WI38 (cell line): ENCODE measurements around the gene CEP250.

Experiments
- H3K4me3 ChIP-seq: 2 replicates; pipeline ENCODE4 v1.5.1; 2011; ENCODE audit warnings: low read depth, mild to moderate bottlenecking, control low read depth, low read length
- TF ChIP-seq, protein P1 (sequence below): IDR thresholded peaks from 2 replicates; pipeline ENCODE4 v1.5.1; 2012; ENCODE audit warnings: low read depth, mild to moderate bottlenecking, control low read depth, low read length

Gene CEP250

DNA sequence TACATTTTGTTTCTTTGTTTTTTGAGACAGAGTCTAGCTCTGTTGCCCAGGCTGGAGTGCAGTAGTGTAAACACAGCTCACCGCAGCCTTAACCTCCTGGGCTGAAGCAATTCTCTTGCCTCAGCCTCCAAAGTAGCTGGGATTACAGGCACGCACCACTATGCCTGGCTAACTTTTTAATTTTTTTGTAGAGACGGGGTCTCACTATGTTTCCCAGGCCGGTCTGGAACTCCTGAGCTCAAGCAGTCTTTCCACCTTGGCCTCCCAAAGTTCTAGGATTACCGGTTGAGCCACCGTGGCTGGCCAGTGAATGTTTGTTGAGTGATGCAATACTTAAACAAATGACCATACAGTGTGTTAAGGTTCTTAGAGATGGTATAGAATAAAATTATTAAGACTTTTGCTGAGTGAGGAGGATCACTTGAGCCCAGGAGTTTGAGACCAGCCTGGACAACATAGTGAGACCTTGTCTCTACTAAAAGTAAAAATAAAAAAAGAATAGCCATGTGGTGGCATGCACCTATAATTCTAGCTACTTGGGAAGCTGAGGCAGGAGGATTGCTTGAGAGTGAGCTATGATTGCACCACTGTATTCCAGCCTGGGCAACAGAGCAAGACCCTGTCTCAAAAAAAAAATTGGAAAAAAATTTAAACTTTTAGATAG lies 13.4 kb downstream of the CEP250 start:
- TF ChIP-seq, protein P1, sequence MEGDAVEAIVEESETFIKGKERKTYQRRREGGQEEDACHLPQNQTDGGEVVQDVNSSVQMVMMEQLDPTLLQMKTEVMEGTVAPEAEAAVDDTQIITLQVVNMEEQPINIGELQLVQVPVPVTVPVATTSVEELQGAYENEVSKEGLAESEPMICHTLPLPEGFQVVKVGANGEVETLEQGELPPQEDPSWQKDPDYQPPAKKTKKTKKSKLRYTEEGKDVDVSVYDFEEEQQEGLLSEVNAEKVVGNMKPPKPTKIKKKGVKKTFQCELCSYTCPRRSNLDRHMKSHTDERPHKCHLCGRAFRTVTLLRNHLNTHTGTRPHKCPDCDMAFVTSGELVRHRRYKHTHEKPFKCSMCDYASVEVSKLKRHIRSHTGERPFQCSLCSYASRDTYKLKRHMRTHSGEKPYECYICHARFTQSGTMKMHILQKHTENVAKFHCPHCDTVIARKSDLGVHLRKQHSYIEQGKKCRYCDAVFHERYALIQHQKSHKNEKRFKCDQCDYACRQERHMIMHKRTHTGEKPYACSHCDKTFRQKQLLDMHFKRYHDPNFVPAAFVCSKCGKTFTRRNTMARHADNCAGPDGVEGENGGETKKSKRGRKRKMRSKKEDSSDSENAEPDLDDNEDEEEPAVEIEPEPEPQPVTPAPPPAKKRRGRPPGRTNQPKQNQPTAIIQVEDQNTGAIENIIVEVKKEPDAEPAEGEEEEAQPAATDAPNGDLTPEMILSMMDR: no peak
- H3K4me3 ChIP-seq: no peak overlapping the region

DNA sequence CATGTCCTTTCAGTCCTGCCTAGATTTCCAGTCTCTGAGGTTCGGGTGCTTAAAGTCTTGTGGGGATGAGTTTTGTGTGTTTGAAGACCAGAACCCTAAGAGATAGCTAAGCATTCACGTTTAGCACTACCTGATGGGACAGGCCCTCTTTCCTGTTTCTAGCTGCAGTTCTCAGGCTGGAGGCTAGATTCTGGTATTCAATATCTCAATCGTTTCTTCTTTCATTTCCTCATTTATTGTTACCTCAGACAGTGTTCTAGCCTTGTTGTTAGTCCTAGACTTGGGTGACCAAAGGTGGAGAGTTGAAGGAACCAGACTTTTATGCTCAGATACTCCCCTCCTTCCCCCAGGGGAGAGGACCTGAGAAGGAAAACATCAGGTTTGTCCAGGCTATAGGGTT lies 16.8 kb downstream of the CEP250 start:
- H3K4me3 ChIP-seq: no peak overlapping the region
- TF ChIP-seq, protein P1: no peak

DNA sequence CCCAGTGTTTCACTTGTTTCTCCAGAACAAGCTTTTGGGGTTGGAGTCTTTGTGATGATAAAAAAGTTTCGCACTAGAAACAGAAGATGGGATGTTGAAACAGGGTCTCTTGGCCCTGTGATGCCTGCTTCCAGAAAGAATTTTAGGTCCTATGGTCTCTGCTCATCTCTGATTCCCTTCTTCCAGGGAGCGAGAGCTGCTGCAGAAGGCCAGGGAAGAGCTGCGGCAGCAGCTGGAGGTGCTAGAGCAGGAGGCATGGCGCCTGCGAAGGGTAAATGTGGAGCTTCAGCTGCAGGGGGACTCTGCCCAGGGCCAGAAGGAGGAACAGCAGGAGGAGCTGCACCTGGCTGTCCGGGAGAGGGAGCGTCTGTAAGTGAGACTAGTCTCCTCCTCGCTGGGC lies 18.3 kb downstream of the CEP250 start:
- no peak overlapping the region for H3K4me3 ChIP-seq
- TF ChIP-seq, protein P1: no peak

DNA sequence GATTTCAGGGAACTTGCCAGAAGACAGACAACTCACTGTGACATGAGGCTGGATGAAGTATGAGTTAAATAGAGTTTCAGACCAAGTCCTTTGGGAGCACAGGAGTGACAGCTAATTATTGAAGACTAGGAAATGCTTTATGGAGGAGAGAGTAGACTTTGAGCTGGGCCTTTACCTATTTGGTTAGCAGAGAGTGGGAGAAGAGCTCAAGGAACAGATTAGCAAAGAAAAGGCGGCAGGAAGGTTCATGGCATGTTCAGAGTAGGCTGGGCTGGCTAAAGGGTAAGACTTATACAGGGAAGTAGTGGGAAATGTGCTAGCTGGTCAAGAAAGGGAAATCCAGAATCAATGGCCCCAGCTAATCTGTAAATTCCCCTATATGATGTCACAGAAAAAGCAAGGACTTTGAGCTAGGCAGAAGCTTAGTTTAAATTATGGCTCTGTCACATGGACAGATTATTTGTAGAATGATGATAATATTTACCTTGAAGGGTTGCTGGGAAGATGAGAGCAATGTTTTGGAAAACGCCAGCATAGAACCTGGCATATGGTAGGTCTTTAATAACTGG lies 19.0 kb downstream of the CEP250 start:
- TF ChIP-seq, protein P1: no peak
- H3K4me3 ChIP-seq: no peak overlapping the region

DNA sequence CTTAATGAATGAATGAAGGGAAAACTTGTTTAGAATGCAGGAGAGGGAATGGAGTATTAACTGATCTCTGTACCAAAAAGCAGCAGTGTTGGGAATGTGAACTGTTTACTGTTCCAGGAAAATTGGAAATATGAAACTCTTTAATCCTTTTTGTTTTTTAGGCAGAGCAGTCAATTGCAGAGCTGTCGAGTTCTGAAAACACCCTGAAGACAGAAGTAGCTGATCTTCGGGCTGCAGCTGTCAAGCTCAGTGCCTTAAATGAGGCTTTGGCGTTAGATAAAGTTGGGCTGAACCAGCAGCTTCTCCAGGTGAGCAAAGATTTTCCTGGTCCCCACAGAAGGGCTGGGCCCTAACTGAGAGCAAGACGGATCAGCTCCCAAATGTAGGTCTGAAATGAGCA lies 20.9 kb downstream of the CEP250 start:
- H3K4me3 ChIP-seq: no peak overlapping the region

DNA sequence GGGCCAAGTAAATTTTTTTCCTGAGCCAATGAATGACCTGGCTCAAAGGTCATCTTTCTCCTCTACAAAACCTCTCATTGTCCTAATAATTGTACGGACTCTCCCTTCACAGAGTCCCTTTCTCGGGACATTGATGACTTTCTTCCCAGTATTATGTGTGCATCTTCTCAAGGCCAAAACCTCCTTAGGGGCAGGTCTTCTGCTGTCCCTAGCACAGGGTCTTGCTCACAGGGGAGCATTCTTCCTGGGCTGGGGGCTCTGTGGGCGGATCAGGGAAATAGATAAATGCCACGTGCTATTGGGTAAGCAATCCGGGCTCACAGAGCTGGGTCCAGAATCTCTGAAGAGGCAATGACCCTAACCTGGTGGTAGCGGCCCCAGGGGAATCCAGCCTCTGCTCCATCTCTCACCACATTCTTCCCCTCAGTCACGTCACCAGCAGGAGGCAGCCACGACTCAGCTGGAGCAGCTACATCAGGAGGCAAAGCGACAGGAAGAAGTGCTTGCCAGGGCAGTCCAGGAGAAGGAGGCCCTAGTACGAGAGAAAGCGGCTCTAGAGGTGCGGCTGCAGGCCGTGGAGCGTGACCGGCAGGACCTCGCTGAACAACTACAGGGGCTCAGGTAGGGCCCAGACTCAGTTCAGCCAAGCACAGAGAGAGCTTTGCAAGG lies 23.5 kb downstream of the CEP250 start:
- TF ChIP-seq, protein P1: no peak
- no peak overlapping the region for H3K4me3 ChIP-seq

More for the DNA sequence above, 20.9 kb downstream of the CEP250 start:
- TF ChIP-seq, protein P1: no peak

DNA sequence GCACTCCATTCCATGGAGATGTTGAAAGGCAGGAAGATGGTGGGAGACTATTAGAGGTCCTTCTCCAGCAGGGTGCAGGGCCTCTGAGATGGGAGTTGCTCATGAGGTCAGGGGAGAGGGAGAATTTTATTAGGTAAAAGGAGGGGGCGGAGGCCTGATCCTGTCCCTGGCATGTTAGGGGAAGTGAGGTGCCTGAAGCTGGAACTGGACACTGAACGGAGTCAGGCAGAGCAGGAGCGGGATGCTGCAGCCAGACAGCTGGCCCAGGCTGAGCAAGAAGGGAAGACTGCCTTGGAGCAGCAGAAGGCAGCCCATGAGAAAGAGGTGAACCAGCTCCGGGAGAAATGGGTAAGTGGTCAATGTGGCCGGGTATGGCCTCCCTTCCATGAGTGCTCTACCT lies 24.4 kb downstream of the CEP250 start:
- no peak overlapping the region for H3K4me3 ChIP-seq

More for the DNA sequence above, 24.4 kb downstream of the CEP250 start:
- TF ChIP-seq, protein P1: no peak
